ENCODE results near the gene DAB2. TPM values are rescaled to one million over a fixed set of nuclear protein-coding genes. Genes with fewer than 3 reads are reported as not detected.
A peak's percentile ranks its signal among the peaks of the same experiment; 100 is the strongest.

DAB2 gene
- total RNA-seq, 6 donors from 2014 or later = 100 to 177 (median 144) TPM

DNA sequence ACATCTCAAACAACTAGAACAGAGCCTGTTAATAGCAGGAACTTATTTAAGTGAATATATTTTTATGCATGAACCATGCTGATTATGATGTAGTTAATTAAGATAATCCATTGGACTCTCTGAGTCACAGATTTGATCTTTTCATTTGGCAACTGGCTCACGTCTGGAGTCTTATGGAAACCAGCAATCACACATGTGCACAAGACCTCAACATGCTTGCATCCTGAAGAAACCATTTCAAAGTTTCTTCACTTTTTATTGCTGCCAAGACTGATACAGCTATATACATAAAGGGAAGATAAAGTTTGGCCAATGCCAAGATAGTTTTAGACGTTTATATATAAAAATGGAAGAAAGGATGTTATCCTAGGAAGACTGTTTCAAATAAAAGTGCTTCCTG is 47.2 kb downstream of the DAB2 start:
- no peak for ATAC-seq (ENCODE audit: low FRiP score in 2 of 2)
- no peaks in the 10 kb centered on the region for H3K4me1 ChIP-seq
- no peak for DNase-seq
- no peaks in the 10 kb centered on the region for H3K9me3 ChIP-seq
- 56 to 69% methylated on average over 2 of the region's 2 CpGs for WGBS, 2 donors
- H3K4me3 ChIP-seq = no peak overlapping the region
- TF ChIP-seq CTCF (IDR thresholded peaks at IDR 0.05) (no peak), POLR2AphosphoS5 (IDR thresholded peaks at IDR 0.05) (no peak)
- no peaks in the 10 kb centered on the region for H3K27me3 ChIP-seq
- H3K27ac ChIP-seq = no peak overlapping the region
- peaks cover 3 to 74% (median 30%) of the 10 kb centered on the region in 4 donors for H3K36me3 ChIP-seq

- Histone ChIP-seq H3K36me3 (peaks cover 3 to 73% (median 20%) of the 10 kb centered on the region in 4 donors), H3K27me3 (no peaks in the 10 kb centered on the region), H3K4me3 (no peak overlapping the region), H3K9me3 (no peaks in the 10 kb centered on the region), H3K4me1 (no peaks in the 10 kb centered on the region), H3K27ac (no peak overlapping the region)
- DNase-seq (no peak), ATAC-seq (ENCODE audit: low FRiP score in 2 of 2) (peak in 1 of 2 donors; percentile 82)
- TF ChIP-seq EP300 (IDR thresholded peaks at IDR 0.05) (no peak), POLR2AphosphoS5 (IDR thresholded peaks at IDR 0.05) (no peak), CTCF (IDR thresholded peaks at IDR 0.05) (peak; percentile 58 to 77 (median 70))
- WGBS, 2 donors = 58 to 75% methylated on average over 3 of the region's 3 CpGs
Observed at GRCh38 chr5:39376293-39376714, 48.5 kb downstream of the DAB2 start.

DNA sequence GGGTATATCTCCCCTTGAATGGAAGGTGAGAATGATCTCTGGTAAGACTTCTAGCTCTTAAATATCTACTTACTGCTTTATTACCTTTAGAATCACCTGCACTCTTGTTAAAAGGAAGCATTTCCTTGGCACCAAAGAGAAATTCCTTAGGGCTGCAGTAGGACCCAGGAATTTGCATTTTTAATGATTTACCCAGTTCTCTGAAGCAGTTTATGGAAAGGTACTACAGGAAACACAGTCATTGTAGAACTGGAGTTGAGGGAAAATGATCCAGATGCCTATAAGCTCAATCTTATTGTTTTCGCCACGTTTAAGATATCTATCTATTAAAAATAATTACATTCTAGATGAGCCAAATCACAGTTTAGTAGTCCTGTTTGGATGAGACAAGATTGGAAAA is 51.0 kb downstream of the DAB2 start:
- ATAC-seq (ENCODE audit: low FRiP score in 2 of 2) (no peak), DNase-seq (no peak)
- no peak overlapping the region for H3K4me3 ChIP-seq
- H3K27me3 ChIP-seq = no peaks in the 10 kb centered on the region
- H3K27ac ChIP-seq = peak overlapping the region in 1 of 4 donors; percentile 11
- TF ChIP-seq POLR2AphosphoS5 (IDR thresholded peaks at IDR 0.05) = no peak
- no peak for TF ChIP-seq EP300 (IDR thresholded peaks at IDR 0.05)
- TF ChIP-seq CTCF (IDR thresholded peaks at IDR 0.05) = no peak
- no peak for TF ChIP-seq POLR2A (IDR thresholded peaks at IDR 0.05)
- H3K9me3 ChIP-seq = no peaks in the 10 kb centered on the region
- WGBS, 2 donors = 75 to 82% methylated on average over 2 of the region's 2 CpGs
- peaks cover 3 to 75% (median 15%) of the 10 kb centered on the region in 4 donors for H3K36me3 ChIP-seq
- no peaks in the 10 kb centered on the region for H3K4me1 ChIP-seq

DNA sequence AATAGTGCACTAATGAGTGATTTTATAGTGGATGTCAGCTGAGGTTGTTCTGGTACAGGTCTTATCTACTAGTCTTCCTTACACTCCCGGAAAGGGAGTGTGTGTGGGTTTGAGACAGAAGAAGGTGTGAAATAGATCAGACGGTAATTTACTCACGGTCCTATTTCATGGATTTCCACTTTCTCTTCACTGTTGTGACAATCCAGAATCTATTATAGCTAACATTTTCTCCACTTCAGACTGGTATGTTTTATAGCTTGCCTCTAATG is 53.5 kb downstream of the DAB2 start:
- Histone ChIP-seq H3K4me1 (no peaks in the 10 kb centered on the region), H3K27ac (no peak overlapping the region), H3K9me3 (no peaks in the 10 kb centered on the region), H3K36me3 (peaks cover 3 to 53% (median 11%) of the 10 kb centered on the region in 4 donors), H3K4me3 (no peak overlapping the region), H3K27me3 (no peaks in the 10 kb centered on the region)
- TF ChIP-seq POLR2A (IDR thresholded peaks at IDR 0.05) = no peak
- no peak for TF ChIP-seq EP300 (IDR thresholded peaks at IDR 0.05)
- TF ChIP-seq POLR2AphosphoS5 (IDR thresholded peaks at IDR 0.05) = no peak
- no peak for TF ChIP-seq CTCF (IDR thresholded peaks at IDR 0.05)
- DNase-seq = no peak
- 76 to 88% methylated on average over 3 of the region's 3 CpGs for WGBS, 2 donors
- ATAC-seq (ENCODE audit: low FRiP score in 2 of 2) = no peak

DNA sequence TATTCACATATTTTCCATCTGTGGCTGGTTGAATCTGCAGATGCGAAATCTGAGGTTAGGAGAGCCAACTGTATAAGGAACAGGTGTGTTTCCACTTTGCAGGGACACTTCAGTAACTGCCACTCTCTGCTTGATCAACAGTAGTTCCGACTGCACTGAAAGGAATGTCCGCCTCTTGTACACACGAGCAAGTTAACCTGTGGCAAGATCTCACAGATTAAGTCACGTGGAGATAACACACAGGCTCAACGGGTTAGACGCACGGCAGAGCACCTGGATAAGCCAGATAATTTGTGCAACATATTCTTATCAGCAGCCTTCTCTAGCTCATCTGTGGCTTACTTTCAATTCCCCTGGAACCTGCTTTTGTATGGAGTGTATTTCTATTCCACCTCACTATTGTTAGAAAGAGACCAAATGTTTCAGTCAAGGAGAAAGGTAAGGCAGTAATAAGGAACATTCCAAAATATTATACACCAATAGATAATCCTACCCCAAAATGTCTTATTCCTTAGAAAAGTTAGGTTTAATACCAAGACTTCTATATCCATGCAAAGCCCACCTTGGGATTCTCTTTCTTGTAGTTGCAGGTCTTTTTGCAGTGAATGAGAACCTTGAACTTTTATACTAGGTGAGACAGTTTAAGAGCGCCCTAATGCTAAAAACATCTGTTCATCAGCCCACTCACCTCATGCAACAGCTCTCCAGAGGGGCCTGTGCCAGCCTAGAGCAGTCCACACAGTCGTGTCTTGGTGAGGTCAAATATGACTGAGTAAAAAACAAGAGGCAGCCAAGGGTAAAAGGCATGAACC is 54.0 kb downstream of the DAB2 start:
- H3K27me3 ChIP-seq = no peaks in the 10 kb centered on the region
- WGBS, 2 donors = 67 to 69% methylated on average over 10 of the region's 10 CpGs
- DNase-seq (peak in 1 of 2 donors; percentile 78), ATAC-seq (ENCODE audit: low FRiP score in 2 of 2) (peak; percentile 40 to 89)
- H3K27ac ChIP-seq = no peak overlapping the region
- H3K9me3 ChIP-seq = no peaks in the 10 kb centered on the region
- no peaks in the 10 kb centered on the region for H3K4me1 ChIP-seq
- TF ChIP-seq EP300 (IDR thresholded peaks at IDR 0.05) (peak in 1 of 4 donors; percentile 50), CTCF (IDR thresholded peaks at IDR 0.05) (no peak), POLR2AphosphoS5 (IDR thresholded peaks at IDR 0.05) (peak; percentile 27 to 41), POLR2A (IDR thresholded peaks at IDR 0.05) (no peak)
- no peak overlapping the region for H3K4me3 ChIP-seq
- H3K36me3 ChIP-seq = peaks cover 3 to 51% (median 9%) of the 10 kb centered on the region in 4 donors

Data from upper lobe of left lung (tissue), 6 donors.